Ishikawa (cell line): ENCODE data around the gene RBMS3.

ENCODE experiments used
- CEBPB ChIP-seq: IDR thresholded peaks from 2 replicates; pipeline ENCODE4 v1.6.1; 2012
- CREB1 ChIP-seq: IDR thresholded peaks from 2 replicates; pipeline ENCODE4 v1.6.1; 2012; ENCODE audit warnings: low read depth
- EGR1 ChIP-seq: IDR thresholded peaks from 2 replicates; pipeline ENCODE4 v1.6.1; 2012
- EP300 ChIP-seq: IDR thresholded peaks from 2 replicates; pipeline ENCODE4 v1.6.1; 2012; ENCODE audit warnings: borderline replicate concordance
- FOXM1 ChIP-seq: IDR thresholded peaks from 2 replicates; pipeline ENCODE4 v1.6.1; 2012; ENCODE audit warnings: low read depth, borderline replicate concordance
- RAD21 ChIP-seq: IDR thresholded peaks from 2 replicates; pipeline ENCODE4 v1.6.1; 2012; ENCODE audit warnings: low read depth
- TAF1 ChIP-seq: IDR thresholded peaks from 2 replicates; pipeline ENCODE4 v1.6.1; 2012; ENCODE audit warnings: low read depth, mild to moderate bottlenecking
- TCF12 ChIP-seq: IDR thresholded peaks from 2 replicates; pipeline ENCODE4 v1.6.1; 2012; ENCODE audit warnings: low read depth
- YY1 ChIP-seq: IDR thresholded peaks from 2 replicates; pipeline ENCODE4 v1.6.1; 2012; ENCODE audit warnings: low read depth
- TF ChIP-seq, protein P1 (sequence below): IDR thresholded peaks from 2 replicates; pipeline ENCODE4 v1.6.1; 2012

DNA sequence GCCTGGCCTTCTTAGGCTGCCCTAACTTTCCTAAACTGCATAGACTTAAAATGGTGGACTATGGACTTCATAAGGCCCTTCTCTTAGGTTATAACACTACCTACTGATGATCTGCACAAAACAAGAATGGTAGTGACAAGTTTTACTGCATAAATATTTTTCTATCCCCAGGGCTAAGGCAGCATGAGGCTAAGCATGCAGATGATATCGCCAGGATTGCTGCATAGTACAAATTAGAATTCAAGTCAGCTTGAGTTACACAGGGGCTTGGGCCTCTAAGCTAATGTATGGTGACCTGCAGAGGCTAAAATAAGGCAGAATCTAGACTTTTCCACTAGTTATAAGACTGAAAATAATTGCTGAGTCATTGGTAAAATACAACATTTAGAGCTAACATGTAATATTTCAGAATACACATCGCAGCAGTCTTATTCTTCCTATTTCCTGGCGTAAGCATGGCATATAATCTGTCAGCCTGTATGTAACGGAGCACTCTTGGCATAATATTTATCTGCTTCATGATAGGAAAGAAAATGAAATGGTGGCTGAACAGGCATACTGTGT lies 15.3 kb upstream of the RBMS3 start:
- no peak for TF ChIP-seq FOXM1
- TF ChIP-seq, protein P1, sequence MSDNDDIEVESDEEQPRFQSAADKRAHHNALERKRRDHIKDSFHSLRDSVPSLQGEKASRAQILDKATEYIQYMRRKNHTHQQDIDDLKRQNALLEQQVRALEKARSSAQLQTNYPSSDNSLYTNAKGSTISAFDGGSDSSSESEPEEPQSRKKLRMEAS: no peak
- TF ChIP-seq RAD21: no peak
- no peak for TF ChIP-seq YY1
- TF ChIP-seq TAF1: no peak
- TF ChIP-seq TCF12: no peak
- no peak for TF ChIP-seq CEBPB
- TF ChIP-seq EGR1: no peak
- no peak for TF ChIP-seq CREB1
- TF ChIP-seq EP300: no peak
